ENCODE results near the gene BCAP29. TPM values are rescaled to one million over a fixed set of nuclear protein-coding genes. Genes with fewer than 3 reads are reported as not detected.

The BCAP29 gene
- total RNA-seq, 4 donors from 2014 or later, result 112 to 147 (median 131) TPM

DNA sequence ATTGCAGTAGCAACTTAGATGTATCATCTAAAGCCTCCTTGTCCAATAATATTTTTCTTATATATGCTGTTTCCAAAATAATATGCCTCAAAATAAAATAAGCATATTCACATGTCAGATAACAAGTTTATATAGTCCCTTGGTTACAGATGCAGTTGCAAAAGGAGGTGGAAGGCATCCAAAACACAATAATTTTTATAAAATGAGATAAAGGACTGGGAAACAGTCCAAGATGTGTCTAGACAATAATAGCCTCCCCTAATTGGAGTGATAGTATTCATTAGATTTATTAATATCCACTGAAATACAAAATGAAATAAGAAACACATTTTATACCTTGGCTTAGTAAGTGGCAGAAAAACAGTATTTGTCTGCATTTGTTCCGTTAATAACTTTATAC is 30.3 kb downstream of the BCAP29 start:
- TF ChIP-seq, protein P1, sequence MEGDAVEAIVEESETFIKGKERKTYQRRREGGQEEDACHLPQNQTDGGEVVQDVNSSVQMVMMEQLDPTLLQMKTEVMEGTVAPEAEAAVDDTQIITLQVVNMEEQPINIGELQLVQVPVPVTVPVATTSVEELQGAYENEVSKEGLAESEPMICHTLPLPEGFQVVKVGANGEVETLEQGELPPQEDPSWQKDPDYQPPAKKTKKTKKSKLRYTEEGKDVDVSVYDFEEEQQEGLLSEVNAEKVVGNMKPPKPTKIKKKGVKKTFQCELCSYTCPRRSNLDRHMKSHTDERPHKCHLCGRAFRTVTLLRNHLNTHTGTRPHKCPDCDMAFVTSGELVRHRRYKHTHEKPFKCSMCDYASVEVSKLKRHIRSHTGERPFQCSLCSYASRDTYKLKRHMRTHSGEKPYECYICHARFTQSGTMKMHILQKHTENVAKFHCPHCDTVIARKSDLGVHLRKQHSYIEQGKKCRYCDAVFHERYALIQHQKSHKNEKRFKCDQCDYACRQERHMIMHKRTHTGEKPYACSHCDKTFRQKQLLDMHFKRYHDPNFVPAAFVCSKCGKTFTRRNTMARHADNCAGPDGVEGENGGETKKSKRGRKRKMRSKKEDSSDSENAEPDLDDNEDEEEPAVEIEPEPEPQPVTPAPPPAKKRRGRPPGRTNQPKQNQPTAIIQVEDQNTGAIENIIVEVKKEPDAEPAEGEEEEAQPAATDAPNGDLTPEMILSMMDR (IDR thresholded peaks at IDR 0.05; ENCODE audit: low read depth), result no peak

DNA sequence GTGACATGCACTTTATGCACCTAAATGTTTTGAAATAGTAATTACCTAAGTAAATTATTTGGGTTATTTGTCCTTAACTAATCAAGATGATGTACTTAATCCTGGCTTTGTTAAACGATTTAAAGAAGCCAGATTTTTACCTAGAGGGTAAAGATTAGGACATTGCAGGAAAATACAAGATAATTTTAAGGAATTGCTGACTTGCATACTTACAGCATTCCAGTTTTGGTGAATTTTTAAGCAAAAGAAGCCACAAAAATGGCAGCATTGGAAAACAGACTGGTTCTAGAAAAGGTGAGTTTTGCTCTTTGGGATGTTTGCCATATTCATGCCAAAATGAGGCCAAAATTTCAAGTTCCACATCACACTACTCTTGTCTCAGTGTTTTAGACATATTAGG is 33.4 kb downstream of the BCAP29 start:
- TF ChIP-seq, protein P1 (IDR thresholded peaks at IDR 0.05; ENCODE audit: low read depth), result no peak

DNA sequence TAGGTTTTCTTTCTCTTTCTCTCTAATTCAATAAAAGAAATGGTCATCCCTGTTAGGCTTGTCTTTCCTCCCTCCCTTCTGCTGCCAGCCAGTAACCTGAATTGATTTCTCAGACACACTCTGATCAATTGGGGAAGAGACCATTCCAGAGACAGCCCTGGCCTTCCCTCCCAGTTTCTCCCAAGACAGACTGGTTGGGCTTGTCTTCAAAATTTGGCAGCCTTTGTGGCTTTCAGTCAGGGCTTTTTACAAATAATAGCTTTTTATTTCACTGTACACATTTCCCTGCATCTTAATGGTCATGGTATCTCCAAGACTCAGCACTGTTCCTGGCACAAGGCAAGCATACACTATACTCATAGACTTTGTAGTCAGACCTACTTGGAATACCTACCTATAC is 33.9 kb downstream of the BCAP29 start:
- TF ChIP-seq, protein P1 (IDR thresholded peaks at IDR 0.05; ENCODE audit: low read depth), result no peak

DNA sequence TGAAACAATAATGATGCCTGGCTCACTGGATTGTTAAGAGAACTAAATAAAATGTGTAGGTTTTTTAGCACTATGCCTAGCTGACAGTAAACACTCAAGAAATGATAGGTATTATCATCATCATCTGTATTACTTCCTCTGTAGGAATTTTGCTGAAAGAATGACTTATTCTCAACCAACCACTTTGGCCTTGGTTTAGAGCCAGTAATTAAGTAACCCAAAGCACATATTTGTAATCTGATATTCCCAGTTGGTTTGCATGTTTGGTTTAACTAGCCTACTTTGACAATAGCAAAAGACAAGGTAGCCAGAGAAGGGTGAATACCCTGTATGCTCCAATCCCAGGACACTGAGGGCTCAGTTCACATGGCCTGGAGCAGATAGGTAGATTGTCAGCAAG is 34.4 kb downstream of the BCAP29 start:
- TF ChIP-seq, protein P1 (IDR thresholded peaks at IDR 0.05; ENCODE audit: low read depth), result no peak

DNA sequence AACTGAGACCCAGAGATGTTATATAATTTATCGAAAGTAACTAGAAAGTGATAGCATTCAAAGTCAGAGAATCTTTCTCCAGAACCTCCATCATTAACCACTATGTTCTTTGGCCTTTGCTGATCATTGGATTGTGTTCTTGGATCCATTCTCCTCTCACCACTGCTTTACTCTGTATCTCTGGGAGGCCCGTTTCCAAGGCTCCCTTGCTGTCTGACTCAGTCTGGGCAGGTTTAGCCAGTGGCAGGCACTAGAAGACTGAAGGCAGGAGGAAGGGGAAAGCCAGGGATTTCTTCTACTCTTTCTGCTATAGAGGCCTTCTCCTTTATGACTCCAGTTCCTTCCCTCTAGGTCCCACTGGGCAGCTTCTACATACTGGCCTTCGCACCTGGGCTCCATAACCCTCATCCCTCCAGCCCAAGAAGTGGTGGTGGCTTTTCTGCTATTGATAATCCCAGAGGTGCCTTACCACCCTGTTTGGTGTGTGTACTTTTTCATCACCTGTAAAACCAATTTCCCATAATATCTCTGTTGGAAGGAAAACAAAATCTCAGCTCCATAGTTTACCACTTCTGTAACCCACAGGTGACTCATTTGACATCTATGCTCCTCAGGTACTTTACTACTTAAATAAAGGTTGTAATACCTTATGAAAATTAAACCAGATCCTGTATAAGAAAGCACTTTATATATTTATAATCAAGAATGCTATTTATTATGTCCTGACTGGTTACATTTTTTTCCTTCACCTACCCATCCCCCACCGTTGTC is 36.0 kb downstream of the BCAP29 start:
- TF ChIP-seq, protein P1 (IDR thresholded peaks at IDR 0.05; ENCODE audit: low read depth), result no peak

DNA sequence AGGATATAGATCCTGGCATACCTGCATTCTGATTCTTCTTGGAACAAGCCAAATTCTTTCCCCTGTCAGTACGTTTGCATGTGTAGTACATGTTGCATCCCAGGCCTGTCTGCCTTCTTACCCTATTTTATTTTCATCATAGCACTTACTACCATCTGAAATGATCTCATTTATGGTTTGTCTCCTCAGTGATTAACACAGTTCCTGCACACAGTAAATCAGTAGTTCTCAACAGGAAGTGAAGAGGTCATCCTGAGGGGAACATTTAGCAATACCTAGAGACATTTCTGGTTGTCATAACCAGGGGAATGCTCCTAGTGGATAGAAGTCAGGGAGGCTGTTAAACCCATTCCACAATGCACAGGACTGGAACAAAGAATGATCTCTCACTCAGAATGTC is 42.4 kb downstream of the BCAP29 start:
- TF ChIP-seq, protein P1 (IDR thresholded peaks at IDR 0.05; ENCODE audit: low read depth), result no peak

DNA sequence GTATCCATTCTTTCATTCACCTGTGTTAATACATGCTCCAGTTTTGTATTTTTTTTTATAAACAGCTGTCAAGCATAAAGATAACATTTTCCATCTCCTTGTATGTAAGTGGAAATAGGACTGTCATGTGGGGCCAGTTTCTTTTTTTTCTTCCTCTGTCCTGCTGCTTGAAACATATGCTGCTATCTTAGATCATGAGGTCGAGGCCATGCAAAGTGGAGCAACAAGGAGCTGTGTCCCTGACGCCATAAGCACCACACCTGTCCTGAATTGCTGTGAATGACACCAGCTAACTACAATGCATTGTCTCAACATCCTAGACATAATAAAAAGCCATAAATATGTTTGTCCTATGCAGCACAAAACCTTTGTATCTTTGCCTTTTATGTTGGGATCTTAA is 42.8 kb downstream of the BCAP29 start:
- TF ChIP-seq, protein P1 (IDR thresholded peaks at IDR 0.05; ENCODE audit: low read depth), result no peak
